ENCODE results near the gene PYGM. TPM values are rescaled to one million over a fixed set of nuclear protein-coding genes. Genes with fewer than 3 reads are reported as not detected.

The PYGM gene
- polyA plus RNA-seq, 4 donors: 1.6 to 3.0 (median 2.1) TPM

DNA sequence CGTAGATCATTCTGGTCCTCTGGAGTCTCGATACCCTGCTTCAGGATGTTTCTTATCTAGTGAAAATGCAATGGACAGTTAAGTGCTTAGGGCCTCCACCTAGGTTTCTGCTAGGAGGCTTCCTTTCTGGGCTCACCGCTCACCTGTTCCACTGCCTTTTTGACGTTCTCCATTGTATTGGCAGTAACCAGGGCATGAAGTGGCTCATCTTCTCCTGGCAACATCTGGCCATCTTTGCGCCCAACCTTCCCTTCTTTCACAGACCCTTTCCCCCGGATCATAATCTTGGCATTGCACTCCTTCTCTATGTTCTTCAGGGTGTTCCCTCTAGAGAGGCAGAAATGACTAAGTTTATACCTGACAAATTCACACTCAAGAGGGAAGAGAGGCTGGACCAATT is 9.5 kb upstream of the PYGM start:
- DNase-seq (ENCODE audit: low read depth in 4 of 4, low spot score in 2 of 4): no peak

DNA sequence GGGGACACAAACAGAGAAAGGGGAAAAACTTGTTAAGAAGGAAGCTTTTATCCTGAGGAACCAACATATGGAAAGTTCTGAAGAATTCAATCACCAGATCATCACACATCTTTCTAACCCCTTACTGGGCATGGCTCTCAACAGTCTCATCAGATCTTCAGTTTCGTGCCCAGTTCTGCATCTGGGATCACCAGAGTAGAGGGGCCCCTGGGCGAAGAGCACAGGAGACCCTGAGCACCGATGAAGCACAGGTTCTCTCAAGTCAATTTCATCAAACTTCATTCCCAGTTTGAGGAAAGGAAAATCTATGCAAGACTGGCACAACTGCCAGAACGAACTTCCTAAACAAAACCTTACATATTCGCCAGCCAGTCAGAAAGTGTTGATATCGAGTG is 8.5 kb upstream of the PYGM start:
- no peak for DNase-seq (ENCODE audit: low read depth in 4 of 4, low spot score in 2 of 4)

DNA sequence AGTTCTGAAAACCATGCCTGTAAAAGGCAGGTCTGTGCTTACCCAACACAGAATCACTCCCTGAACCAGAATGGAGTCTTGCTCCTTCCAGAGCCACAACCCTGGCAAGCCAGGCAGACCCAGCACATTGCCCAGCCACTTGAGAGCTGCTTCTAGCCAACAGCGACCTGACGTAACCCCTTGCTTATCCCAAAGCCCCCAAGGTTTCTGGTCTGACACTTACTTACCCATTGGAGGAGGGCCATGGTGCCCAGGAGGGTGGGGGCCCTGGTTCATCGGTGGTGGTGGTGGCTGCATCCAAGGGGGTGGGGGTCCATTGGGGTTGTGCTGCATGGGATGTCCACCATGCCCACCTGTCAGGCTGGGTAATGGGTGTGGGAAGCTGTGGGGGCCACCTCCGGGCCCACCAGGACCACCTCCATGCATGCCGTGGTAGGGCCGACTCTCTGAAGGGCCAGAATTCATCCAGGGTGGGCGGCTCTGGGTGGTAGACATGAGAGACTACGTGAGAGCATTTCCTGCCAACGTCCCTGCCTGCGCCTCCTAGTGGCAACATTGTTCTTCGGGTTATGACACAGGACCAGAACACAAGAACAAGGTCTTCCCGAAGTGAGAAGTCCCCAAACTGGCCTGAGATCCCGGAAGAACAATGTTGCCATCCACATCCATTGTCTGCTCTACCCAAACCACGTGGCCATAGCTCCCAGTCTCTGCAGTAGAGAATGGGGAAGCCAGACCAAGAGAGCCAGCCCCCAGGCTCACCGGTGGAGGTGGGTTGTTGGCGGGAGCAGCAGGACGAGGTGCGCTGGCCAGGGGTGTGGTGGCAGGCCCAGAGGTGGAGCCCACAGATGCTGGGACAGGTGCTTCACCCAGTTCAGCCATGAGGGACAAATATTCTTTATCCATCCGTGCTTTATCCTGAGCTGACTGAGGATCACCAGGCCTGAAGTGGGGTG is 7.8 kb upstream of the PYGM start:
- no peak for DNase-seq (ENCODE audit: low read depth in 4 of 4, low spot score in 2 of 4)

DNA sequence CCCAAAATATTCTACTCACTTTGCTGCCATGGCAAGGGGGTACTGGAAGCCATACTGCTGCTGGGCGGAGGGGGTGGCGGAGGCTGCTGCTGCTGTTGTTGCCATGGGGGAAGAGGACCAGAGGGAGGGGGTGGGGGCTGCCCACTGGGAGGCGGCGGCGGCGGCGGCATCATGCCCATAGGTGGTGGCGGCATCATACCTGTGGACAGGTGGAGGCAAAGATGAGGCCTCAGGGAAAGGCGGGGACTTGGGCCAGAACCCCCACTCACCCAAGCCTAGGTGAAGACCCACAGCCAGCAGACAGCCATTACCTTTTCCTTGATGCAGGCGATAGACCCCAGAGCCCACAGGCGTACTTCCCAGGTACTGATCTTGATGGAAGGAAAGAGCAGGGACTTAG is 7.1 kb upstream of the PYGM start:
- DNase-seq (ENCODE audit: low read depth in 4 of 4, low spot score in 2 of 4): no peak

DNA sequence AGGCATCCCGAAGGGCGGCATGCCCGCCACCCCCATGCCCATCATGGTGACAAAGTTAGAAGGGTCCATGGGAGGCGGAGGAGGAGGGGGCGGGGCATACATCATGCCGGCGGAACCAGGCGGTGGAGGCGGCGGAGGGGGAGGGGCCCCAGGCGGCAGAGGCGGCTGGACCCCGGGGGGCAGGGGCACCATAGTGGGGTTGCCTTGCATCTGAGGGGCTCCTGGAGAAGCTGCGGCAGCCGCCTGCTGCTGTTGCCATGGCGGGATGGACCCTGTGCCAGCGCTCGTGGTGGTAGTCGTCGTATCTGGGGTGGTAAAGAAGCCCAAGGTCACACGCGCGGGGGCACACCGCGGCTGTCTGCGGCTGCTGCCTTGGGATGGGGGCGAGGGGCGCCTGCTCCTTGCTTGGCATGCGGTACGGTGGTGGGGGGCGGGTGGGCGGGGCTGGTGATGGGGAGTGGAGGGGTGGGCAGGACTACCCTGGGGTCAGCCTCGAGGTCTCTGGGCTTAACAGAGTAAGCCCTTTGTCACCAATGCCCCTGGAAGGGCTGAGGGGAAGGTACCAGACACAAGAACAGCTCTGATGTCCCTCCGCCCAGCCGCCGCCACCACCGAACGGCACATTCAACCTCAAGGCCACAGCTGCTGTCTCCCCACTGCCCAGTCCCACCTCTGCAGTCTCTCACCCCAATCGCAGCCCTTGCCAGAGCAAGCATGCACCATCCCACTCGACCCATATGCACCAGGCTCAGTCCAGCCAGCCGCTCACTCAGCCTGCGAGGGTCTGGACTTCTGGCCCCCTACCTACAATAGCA is 6.3 kb upstream of the PYGM start:
- no peak for DNase-seq (ENCODE audit: low read depth in 4 of 4, low spot score in 2 of 4)

DNA sequence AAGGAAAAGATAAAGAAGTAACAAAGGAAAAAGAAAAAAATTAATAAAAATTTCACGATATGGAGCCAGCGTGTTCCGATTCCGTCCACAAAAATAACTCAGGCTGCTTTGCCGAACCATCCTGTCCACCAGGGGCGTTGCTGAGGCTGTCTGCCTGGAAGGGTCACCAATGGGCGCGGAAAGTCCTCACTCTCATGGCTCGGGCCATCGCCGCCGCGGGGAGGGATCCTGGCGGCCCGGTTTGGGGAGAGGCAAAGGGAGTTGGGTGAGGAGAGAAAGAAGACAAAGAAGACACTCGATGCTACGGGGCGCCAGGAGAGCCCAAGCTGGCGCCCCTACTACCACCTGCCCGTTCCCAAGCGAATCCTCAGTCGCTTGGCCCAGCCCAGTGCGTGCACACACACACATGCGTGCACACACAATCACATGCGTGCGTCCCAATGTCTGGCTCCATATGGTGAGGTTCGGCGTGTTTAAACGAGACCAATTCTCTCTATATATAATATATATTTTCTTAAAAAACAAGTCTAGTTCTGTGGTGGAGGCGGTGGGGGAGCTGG is 5.6 kb upstream of the PYGM start:
- DNase-seq (ENCODE audit: low read depth in 4 of 4, low spot score in 2 of 4): no peak

DNA sequence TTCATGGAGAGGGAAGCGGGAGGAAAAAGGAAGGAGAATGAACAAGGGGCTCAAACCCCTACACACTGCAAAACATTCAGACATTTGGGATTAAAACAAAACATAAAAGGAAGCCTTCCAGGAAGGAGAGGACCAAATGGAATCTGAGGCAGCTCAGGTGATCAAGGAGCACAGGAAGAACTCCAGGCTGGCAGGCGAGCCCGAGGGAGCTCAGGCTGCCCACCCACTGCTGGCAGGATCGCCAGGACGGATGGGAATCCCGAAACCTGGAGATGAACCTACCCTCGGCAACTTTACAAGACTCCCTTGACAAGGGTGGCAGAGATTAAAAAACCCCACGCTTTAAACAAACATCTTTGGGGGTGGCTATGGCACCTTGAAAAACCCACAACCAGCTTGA is 5.0 kb upstream of the PYGM start:
- DNase-seq (ENCODE audit: low read depth in 4 of 4, low spot score in 2 of 4): no peak

DNA sequence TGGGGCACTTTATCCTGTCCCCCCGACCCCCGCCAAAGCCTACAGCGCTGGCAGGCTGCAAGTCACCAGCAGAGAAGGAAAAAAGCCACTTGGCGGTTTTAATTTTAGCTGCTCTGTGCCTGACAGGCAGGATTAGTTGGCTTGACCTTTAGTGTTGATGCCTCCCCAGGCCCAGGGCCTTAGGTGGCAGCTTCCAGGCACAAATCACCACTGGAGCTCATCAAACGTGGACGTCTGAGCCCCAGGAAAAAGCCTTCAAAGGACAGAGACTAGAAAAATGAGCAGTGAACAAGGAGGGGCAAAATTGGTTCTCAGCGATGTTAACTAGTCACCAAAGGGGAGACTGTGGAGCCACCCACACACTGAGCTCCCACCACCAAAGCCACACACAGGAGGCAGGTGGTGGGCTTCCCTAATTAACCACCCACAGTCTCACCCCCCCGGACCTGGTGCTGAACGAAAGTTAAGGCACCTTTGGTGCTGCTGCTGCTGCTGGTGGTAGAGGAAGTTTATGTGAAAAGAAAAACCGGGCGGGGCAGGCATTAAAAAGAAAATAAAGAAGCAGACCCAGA is 4.4 kb upstream of the PYGM start:
- DNase-seq (ENCODE audit: low read depth in 4 of 4, low spot score in 2 of 4): no peak

DNA sequence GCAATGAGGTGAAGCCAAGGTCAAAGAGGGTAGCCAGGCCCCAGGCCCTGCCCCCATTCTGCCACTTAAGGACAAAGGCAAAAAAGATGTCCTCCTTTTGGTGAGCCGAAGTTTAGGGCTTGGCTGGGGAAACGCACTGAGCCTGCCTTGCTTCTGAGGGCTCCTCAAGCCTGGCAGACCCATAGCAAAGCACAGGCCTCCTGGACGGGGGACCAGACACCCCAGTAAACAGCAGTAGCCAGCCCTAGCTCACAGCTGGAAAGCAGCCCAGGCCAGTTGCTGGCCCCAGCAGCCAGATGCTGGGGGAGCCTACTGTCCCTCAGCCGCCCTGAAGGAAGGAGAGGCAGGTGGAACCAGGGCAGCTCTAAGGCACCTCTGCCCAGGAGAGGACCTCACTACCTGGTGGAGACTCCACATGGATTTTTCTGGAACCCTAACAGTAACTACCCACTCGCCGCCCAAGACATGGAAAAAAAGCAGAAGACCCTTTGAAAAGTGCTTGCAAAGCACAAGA is 3.8 kb upstream of the PYGM start:
- no peak for DNase-seq (ENCODE audit: low read depth in 4 of 4, low spot score in 2 of 4)

DNA sequence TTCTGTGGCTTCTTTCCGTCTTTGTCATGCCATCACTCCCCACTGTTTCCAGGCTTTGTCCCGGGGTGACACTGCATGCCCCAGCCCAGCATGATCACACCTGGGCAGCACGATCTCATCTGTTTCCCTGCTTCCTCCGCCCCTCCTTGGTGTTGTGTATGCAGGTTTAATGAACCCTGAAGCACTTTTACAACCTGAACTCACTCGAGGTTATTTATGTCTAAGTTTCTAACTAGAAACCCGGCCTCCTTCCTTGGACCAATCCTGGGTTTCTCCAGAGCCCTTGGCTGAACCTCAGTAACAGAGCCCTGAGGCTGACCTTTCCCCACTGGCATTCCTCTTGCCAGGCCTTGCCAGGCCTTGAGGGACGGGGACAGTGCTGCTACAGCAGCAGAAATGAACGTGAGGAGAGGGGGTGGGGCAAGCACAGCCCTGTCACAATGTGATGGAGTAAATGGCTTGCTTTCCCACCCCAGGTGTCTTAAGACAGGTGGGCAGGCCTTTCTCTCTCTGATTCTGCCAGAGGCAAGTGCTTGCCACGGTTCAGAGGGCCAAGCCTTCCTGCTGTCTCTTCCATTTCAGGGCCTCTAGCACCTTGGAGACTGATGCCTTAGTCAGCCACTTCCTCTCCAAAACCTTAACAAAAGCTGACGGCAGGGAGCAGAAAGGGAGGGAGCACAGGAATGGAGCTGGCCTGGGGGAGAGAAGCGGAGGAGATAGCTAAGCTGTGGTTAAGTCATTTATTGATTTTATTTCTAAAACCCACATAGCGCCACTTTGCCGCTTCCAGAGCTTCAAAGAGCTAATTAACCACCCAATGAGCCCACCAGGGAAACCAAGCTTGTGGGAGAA is 3.1 kb upstream of the PYGM start:
- DNase-seq (ENCODE audit: low read depth in 4 of 4, low spot score in 2 of 4): peak in 1 of 4 donors; percentile 82

DNA sequence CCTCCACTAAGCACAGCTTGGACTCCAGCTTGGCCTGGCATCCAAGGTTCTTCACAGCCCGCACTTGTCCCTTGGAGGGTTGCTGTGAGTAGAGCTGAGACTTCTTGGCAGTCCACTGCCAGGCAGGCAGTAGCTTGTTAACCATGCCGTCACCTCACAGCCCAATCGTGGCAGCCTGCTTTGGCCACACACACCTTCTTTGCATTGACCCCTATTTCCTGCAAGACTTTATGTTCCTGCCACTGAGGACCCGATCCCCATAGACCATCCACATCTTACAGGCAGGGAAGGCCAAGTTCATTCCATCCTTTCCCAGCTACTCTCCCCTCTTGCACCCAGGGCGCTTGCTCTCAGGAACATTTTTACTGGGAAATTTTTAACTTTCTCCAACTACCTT is 2.5 kb upstream of the PYGM start:
- no peak for DNase-seq (ENCODE audit: low read depth in 4 of 4, low spot score in 2 of 4)

DNA sequence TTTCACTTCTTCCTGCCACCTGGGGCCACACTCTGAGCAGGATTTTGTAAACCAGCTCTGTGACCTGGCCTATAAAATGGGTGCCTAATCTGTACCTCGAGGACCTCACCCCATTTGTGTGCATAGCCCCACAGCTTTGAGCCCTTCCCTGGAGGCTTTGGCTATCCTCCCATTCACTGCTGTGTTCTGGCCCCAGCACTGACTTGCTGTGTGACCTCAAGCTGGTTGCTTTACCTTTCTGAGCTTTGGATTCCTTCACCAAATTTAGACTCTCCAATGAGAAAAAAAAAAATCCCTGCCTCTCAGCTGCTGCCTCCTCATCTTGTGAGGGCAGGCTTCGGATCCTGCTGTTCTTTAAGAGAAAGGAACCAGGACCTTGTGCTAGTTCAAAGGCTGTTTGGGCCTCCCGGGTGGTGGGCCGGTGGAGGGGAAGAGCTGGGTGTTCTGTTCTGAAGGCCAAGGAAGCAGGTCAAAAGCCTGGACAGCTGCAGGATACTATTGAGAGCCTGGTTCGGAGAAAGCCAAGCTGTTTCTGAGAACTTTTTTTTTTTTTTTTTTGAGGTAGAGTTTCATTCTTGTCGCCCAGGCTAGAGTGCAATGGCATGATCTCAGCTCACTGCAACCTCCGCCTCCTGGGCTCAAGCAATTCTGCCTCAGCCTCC is 1.1 kb upstream of the PYGM start:
- DNase-seq (ENCODE audit: low read depth in 4 of 4, low spot score in 2 of 4): no peak

DNA sequence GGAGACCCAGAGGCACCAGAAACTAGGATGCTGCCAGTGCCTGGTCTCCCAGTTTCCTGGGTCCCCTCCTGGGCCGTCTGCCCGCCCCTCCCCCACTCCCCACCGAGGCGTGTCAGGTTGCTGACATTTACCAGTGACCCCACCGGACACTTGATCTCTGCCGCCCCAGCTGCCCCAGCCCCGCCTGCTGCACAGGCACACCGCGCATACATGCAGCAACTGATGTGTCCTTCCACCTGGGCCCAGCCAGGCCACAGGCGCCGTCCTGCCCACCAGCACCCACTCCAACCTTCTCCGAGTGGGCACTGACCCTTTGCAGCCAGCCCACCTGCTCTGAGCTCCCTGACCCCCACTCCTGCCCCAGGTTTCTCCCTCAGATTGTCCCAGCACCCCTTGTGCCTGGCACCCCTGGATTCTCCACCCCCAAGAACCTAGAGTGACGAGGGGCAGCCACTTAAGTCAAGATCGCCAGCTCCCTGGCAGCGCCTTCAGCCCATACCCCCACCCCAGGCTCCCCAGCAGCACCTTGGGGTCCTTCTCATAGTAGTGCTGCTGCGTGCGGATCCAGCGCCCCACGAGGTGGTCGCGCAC is 548 bp downstream of the PYGM start:
- no peak for DNase-seq (ENCODE audit: low read depth in 4 of 4, low spot score in 2 of 4)

DNA sequence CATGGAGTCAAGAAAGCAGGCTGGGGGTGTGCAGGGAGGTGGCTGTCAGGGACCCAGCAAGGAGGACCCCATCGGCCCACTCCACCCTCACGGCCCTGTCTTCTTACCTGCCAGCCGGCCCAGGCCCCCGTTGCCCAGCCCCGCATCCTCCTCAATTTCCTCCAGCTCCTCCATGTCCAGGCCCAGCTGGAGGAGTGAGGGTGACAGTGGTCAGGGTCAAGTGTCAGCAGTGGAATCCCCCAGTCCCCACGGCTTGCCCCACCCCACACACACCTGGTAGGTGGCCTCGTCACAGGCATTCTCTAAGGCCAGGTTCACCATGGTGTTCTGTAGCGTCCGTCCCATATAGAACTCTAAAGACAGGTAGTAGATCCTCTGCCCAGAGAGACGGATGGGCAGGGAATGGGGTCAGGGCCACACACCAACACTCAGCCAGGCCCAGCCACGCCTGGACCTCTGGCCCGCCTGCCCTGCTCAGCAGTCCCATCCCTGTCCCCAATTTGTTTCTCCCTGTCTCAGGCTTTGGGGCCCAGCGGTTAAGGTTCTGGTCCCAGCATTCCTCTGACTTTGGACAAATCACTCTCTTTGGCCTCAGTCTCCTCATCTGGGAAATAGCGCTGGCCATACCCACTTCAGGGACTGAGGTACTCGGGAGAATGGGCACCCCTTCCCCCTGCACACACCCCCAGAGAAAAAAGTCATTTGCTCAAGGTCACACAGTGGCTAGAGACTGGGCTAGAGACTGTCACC is 1.3 kb downstream of the PYGM start:
- no peak for DNase-seq (ENCODE audit: low read depth in 4 of 4, low spot score in 2 of 4)

DNA sequence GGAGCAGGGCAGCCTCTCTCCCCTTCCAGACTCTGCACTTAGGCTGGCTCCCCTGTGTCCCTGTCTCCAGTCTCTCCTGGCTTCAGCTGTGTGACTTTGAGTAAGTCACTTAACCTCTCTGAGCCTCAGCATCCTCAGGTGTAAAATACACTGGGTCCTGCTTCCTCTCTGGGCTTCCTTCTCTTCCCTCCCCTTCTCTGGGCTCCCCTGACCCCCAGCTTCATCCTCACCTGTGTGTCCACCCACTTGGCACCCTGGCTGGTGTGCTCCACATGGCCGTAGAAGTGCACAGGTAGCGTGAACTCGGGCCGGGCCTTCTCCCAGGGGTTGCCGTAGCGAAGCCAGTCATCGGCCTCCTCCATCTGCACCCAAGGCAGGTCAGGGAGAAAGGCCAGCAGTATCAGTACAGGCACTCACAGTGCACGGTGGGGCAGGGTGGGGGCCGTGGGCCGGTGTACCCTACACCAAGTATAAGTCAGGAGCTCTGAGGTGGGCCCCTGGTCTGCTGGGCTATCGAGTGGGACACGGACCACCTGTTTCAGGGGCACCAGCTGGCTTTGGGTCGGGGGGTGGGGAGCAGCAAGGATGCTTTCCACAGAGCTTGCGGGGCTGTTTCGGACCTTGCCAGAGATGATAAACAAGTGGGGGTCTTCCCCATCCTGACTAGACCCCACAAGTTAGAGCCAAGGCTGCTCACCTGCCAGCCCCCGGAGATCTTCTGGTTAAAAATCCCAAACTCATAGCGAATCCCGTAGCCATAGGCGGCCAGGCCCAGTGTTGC is 2.0 kb downstream of the PYGM start:
- DNase-seq (ENCODE audit: low read depth in 4 of 4, low spot score in 2 of 4): no peak

DNA sequence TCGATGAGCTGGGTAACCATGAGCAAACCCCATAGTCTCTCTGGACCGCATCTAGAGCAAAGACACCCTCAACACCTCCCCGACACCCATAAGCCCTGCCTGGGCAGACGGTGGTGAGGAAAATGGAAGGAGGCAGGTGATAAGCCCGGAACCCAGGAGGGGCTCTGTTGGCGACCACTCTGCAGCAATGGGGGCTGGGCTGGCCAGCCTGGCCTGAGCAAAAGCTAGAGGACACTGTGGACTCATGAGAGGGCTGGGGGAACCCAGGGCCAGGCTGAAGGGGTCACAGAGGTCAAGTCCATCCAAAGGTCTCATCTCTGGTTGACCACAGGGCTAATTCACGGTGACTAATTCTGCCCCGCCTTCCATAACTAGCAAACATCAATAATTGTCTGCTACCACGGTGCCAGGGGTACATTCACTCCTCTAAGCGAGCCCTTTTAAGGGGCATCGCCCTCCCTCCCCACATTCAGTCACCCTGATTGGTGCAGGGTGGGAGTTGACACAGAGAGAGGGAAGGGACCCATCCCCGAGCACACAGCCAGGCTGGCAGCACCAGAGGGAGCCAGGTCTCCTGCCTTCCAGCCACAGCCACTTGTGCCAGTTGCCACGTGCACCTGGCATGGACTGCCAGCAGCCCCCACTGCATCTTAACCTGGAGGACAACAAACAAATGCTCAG is 4.0 kb downstream of the PYGM start:
- DNase-seq (ENCODE audit: low read depth in 4 of 4, low spot score in 2 of 4): no peak

Measured in left renal cortex interstitium (tissue), 4 donors.